HG03045 (cell line): ENCODE data around the gene SLC7A14.

Experiments used
- ATAC-seq: cut with Tn5 transposase; IDR thresholded peaks from one replicate; pipeline ENCODE4 v1.9.1; 2021; ENCODE audit warnings: mild to moderate bottlenecking, moderate library complexity; ENCODE audit not compliant: unreplicated experiment

SLC7A14 gene

DNA sequence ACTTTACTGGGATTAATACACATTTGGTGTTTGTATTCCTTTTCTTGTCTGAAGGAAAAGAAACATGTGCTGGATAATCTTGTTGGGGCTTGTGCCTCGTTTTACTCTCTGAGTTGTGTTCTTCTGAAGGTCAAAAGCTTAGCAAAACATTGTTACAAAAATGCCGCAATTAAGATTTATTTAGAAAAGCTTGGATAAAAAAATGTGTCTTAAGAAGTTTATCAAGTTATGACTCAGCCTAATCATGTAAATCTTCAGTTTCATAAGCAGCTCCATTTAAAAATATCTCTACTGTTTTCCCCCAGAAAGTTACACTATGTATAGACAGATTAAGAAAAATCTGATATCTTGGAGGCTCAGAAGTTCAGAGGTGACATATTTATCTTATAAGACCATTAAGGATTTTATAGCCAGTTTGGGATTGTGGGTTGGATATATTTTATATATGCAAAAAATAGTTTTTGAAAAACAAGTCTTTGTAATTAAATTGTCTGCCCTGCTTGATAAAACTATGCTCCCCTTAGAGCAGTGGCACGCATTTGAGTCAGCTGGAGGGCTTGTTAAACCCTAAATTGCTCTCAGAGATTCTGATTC is 110.7 kb downstream of the SLC7A14 start:
- no peak for ATAC-seq

DNA sequence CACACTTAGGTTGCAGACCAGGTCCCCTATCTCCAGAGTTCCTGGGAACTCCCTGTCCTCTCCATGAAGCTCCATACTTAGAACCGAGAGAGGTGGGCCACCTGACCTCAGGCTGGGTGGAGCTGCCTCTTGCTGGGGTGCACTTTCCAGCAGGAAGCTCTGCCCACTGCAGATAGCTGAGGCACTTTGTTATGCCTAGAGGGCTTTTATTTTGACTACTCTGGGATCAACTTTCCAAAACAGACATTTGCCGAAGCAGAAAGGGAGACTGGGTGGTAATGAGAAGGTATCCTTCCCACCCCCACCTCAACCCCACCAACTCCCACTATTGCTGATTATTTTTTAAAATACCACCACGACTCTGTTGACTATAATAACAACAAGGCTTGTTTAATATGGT is 112.5 kb downstream of the SLC7A14 start:
- ATAC-seq: no peak

DNA sequence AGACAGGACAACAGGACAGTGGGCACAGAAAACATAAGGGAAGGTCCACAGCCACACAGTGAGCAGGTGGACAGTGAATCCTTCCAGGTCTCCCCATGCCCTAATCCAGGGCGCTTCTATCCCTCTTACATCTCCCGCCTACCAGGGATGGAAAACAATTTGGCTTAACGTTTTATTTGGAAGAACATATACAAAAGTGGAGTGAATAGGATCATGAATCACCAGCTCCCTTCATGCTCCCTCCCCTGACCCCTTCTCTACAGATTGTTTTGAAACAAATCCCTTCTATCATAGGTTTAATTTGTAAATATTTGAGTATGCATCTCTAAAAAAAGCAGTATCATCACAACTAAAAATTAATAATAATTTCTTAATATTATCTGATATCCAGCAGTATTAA is 114.7 kb downstream of the SLC7A14 start:
- no peak for ATAC-seq

DNA sequence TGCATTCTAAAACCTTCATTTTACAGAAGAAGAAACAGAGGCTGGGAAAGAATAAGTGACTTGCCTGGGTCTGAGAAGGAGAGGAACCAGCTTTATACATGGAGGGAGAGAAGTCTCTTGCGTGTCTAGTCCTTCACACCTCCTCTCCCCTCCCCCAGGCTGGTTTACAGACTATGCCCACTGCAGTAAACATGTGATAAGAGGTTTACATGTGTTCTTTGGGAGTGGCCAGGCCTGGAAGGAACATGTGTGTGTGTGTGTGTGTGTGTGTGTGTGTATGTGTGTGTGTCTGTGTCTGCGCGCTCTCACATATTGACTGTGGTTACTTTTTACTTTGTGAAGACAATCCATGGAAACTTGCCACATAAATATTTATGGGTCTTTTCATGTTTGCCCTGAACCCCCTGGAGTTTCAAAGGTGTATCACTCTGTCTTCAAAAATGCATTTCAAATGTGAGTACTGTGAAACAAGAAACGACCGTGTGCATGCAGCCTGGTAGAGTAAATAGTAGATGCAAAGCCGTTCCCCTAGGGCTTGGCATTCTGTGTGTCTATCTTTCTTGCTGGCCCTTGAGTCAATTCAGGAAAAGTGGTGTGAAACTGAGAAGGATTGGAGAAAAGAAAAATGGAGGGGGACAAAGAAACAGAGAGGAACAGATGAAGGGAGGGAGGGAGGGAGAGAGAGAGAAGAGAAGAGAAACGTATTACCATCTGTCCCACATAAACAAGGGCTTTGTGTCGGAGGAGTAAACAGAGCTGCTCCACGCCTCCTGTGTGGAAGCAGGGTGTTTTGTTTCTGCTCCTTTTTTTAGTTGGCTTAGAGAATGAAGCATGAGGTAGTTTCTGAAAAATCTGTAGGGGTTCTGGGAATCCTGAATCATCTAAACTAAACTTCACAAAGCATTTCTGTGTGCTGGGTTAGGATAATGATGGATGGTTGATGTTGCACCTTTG is 115.5 kb downstream of the SLC7A14 start:
- no peak for ATAC-seq

DNA sequence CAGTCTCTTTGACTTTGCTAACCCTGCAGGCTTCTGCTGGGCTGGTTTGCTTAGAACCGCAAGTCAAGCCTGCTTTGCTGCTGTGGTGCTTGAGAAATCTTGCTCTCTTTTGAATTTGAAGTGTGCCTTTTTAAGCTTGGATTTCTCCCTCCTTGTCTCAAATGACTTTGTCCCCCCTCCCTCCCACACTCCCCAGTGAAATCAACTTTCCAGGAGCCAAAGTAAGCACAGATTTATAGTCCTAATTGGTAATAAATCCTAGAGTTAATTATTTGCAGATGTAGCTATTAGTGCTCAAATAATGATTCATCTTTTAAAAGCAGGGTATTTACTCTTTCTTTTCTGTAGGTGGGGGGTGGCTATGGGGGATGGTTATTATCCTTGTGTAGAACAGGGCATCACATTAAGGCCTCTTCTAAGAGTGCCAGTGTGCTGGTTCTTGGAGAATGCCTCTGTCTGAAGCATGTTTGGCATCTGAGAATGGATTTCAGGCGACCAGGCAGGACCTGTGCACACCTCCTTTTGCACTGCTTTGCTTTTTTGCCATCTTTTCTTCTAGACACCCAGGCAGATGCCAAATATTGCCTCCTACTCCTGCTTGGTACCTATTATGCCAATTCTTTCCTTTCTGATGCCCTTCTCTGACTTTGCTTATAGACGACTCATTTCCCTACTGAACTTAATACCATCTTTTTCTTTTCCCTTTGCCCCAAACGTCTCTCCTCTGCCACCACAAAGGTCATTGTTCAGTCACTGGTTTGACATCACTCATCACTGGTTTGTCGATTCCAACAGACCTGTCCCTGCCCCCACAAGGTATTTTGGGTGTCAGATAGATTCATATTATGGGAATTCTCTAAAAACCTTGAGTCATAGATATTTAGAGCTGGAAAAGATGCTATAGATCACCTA is 116.5 kb downstream of the SLC7A14 start:
- ATAC-seq: no peak

DNA sequence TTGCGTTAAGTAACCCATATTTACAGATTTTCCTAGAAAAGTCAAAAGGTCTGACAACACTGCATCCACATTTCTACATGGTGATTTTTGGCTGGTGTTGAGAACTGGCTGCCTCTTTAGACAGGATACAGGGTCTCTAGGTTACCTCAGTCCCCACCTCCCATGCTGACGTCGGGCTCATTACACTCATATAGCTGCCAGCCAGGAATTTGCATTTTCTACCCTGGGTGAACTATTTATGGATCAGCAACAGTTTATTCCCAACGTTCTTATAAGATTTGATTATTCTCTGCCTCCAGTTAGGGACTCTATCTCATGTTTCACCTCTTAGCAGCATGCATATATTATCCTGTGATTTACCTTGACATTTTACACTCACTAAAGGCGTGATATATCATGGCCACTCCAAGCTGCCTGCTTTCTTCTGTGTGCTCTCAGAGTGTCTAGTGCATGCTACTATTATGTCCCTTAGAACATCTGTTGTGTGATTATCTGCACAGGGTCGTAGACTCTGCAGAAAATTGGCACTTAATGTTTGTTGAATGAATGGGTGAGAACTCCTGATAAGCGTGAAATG is 118.2 kb downstream of the SLC7A14 start:
- no peak for ATAC-seq

DNA sequence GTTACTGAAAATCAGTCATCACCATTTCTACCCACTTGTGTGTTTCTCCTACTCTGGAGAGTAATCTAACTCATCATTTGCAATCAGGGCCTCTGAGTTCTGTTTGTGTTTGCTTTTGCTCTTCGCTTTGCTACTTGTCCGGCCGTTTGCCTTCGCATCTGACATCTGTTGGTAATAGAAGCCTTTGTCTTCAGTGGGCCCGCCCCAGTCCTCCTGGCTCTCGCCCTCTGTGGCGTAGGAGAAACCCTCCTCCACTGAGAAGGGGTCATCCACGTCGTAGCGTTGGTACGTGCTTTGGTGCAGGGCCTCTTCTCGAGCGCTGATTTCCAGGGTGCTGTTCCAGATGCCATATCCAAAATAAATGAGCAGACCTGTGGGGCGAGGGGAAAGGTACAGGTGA is 118.9 kb downstream of the SLC7A14 start:
- ATAC-seq: no peak

DNA sequence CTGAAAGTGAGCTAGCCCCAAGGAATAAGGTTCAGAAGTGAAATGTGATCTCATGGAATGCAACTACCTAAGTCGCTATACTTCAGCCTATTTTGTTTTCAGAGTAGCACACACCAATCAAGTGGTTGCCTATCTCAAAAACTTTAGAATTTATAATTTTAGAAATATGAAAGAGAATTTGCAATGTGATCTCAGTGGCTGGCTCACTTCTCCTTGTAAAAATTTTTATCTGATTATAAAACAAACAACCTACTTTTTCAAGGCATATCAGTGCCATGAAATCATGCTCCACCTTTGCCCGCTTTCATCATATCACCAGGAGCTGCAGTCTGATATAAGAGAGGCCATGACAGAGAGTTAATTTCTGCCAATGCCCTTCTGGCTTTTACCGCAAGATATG is 119.9 kb downstream of the SLC7A14 start:
- no peak for ATAC-seq

DNA sequence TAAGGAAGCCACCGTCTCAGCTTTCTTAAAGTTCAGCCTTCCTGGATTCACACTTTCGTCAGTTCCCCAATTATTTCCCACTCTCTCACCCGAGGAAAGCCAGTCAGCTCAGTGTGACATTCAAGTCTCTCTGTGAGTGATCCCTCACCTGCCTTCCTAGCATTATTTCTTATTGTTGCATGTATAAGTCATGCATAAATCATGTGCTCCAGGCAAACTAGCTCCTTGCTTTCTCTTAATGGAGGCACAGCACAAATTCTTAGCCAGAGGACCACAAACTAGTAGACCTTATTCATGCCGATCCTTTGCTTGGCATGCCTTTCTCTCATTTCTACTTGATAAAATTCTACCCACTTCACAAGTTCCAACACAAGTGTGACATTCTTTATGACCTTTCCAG is 122.9 kb downstream of the SLC7A14 start:
- ATAC-seq: no peak

DNA sequence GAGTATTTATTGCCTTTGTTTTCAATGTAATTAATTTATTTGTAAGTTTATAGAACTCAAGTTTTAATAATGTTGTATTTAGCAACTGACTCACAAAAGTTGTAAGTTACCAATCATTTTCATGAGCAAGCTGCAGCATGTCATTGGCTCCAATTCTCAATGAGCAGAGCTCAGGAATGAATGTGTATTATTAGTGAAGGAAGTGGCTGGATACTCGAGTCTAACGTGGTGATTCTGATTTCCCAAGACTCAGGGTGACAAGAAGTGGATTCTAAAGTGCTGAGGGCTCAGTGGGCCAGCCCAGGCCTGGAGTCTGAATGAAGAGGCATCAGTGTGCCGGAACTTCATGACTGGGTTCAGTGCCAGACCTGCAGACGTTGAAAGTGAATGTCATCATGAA is 127.6 kb downstream of the SLC7A14 start:
- no peak for ATAC-seq

DNA sequence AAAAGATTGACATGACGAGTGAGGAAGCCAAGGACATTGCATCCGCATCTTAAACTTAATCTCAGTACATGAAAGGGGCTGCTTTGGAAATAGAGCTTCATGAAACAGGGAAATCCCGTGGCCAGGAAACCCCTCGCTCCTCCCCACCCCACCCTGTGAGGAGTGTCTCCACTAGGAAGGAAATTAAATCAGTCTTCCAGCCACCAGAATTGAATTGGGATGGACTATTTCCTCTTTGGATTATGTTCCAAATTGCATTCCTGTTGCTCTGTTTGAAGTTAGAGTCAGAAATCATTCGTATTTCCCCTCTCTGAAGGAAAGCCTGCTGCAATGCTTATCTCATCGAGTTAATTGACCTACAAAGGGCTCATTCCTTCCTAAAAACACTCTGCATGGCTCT is 131.4 kb downstream of the SLC7A14 start:
- ATAC-seq: no peak

DNA sequence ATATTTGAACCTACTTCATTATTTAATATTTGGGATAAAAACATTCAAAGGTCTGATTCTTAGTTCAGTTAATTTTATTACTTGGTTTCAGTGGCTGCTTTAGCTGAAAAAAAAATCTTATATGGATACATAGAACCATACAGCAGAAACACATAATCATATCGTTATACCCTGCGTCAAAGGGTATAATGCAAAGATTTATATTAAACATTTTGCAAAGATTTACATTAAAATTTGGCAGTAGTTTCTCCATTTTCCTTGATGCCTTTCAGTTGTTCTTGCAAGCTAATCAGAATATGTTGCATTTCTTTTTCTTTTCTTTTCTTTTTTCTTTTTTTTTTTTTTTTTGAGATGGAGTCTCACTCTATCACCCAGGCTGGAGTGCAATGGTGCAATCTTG is 135.8 kb downstream of the SLC7A14 start:
- no peak for ATAC-seq

DNA sequence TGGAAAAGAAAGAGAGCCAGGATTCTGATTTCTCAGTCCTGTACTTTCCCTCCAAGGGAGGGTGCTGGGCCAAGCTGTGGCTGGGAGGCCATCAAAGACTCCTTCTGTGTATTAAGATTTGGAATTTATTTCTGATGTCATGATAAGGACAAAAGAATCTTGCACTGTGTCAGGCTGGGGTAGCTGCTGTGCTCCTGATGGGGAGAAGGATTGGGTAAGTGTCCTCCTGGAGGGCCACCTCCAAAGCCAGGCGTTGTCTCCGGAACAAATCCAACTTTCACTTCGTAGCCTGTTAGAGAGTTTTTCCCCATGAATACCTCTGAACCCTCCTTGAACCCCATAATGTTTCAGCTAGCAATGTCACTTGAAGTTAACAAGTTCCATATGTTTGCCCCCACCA is 137.3 kb downstream of the SLC7A14 start:
- ATAC-seq: no peak

DNA sequence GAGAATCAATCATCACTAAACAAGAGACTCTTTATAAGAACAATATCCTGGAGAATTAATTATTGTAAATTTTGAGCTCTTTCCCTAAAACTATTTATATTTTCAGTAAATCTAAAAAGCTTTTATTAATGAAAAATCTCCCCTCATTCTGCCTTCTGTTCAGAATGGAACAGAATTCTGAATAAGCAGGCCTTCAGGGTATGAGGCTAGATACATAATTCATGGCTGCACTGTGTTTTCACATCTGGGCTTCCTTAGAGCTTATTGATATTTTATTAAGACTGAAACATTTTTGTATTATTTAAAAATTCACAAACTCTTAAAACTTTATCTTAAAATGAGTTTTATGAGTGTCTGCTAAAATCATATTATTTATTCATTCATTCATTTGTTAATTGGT is 142.4 kb downstream of the SLC7A14 start:
- no peak for ATAC-seq

DNA sequence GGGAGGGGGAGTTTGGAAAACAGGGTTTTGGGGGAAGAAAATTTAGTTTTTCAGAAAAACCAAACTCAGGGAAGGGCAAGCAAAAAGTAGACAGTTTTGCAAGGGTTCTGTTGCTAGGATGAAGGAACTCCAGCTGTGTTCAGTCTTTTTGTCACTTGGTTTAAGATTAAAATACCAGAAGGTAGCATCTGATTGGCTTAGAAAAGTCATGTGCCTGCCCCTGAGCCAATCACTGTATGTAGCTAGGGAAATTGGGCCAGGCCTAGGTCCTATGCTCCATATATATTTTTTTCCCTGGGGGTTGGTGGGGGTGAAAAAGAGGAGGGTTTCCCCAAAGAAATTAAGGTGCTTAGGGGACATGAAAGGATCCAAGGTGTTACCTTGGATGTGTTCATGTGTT is 142.9 kb downstream of the SLC7A14 start:
- ATAC-seq: no peak

DNA sequence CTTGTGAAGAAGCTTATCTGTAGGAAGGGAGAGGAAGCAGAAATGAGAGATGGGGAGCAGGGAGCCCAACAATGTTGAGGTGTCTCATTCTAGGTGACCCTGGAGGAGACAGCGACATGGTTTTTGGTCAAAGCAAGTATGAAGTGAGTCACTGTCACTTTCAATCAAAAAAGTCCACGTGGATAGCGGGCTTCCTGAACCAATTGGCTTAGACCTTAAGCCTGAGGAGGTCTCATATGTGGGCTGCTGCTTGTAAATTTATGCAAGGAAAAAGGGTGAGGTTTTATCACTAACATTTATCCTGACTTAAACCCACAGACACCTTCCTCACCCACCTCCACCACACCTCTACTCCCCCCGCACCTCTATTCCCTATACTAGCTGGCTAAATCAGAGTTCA is 144.5 kb downstream of the SLC7A14 start:
- ATAC-seq: no peak

DNA sequence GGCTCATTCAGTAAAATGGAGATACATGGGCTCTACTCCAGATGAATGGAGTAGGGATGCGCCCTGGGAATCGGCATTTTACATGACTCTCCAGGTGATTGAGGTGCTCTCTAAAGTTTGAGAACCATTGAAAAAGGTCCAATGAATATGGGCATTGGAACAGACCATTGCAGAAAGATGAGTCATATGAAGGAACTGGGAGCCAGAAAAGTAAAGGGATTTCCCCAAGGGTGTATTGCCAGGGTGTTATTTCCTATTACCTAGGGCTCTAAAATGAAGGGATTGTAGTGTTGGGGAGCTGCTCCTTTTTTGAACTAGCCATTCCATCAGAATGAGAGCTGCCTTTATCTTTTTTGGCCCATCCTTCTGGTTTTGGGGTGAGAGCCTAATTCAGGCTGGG is 145.5 kb downstream of the SLC7A14 start:
- no peak for ATAC-seq

DNA sequence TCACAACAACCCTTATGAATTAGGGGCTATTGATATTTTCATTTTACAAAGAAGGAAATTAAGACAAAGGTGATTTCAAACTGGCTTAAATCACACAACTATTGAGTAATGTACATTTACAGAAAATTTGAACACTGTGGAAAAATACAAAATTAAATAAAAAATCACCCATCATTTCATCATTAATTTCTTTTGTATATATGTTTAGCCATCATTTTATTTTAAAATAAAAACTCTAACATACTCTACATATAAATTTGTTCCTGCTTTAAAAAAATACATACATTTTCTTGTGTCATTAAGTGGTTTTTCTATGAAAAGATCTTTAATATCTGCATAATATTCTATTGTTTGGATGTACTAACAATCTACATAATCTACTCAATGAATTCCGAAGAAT is 147.0 kb downstream of the SLC7A14 start:
- ATAC-seq: no peak

DNA sequence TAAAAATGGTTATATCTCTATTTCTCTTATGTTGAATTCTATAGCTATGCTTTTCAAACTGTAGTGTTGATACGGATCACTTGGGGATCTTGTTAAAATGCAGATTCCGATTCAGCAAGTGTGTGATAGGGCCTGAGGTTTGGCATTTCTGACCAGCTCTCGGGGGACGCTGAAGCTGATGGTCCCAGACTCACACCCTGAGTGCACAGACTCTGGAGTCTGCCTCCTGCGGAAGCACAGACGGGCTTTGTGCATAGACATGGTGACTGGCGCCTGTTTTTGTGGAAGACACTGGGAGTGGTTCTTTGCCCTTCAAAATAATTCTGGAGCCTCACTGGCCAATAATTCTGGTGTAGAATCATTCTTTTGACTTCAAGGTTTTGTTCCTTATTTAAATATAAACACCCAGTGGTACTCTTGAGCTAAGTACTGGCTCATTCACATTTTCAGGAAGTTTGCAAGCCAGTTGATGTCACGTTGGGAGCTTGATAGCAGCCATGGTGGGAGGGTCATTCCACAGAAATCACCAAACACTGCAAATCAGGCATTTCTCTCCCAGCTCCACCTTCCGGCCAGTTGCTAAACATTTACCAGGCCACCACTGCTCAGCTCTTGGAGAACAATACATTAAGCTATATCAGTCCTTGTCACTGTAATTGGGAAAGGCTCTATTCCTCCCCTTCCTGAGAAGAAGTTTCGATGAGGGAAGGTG is 148.0 kb downstream of the SLC7A14 start:
- no peak for ATAC-seq

DNA sequence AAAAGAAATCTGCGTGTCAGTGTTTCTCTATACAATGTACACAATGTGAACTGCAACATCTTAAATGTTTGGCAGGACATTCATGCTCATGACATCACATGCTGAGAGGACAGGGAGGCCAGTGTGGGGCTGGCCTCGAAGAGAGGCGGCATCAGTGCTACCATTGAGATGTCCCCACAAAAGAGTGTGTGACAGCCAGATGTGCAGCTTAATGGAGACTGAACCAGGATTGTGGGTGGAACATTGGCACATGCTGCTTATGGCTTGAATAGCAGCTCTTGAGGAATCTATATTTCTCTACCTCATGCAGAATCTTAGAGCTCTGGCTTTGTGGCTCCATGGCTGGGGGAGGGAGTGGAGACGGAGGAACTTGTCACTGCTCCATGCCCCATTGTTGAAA is 148.7 kb downstream of the SLC7A14 start:
- no peak for ATAC-seq

DNA sequence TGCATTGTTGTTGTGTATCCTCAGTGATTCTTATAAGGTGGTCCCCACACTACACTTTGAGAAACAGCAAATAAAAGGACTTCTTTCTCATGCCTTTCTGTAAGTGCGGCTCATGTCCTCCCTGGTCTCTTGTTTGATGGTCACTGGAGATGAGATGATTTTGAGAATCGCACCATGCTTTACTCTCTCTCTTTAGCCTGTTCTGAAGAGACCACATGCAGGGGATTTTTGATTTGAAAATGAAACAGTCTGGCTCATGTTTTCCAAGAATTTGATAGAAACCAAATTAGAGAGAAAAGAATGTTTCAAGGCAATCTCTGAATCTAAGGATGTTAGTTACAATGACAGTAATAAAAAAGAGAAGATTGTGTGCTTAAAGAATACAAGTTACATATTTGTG is 149.2 kb downstream of the SLC7A14 start:
- ATAC-seq: no peak
